DOHH2 (cell line): Measurements from ENCODE around the gene ZNF565.

Experiments
- H3F3A ChIP-seq: fragments of 200-600 bp; sonication (generic), shearing (Covaris generic); 2 replicates; pipeline ENCODE4 v1.6.0; 2016; ENCODE audit warnings: antibody characterized with exemption, mild to moderate bottlenecking; ENCODE audit not compliant: control insufficient read depth, insufficient read depth
- H3K27ac ChIP-seq: fragments of 200-600 bp; sonication (generic); 2 replicates; pipeline ENCODE4 v1.5.1; 2014; ENCODE audit warnings: low read depth, mild to moderate bottlenecking, low read length, moderate library complexity
- H3K27me3 ChIP-seq: fragments of 200-600 bp; sonication (generic); 2 replicates; pipeline ENCODE4 v1.6.1; 2014; ENCODE audit warnings: mild to moderate bottlenecking, low read length, mixed read lengths; ENCODE audit not compliant: control insufficient read depth
- H3K36me3 ChIP-seq: fragments of 200-600 bp; sonication (generic); 2 replicates; pipeline ENCODE4 v1.6.1; 2014; ENCODE audit warnings: mild to moderate bottlenecking, low read length, moderate library complexity, mixed read lengths; ENCODE audit not compliant: control insufficient read depth
- H3K4me1 ChIP-seq: fragments of 200-600 bp; sonication (generic); 2 replicates; pipeline ENCODE4 v1.6.1; 2014; ENCODE audit warnings: mild to moderate bottlenecking, low read length, mixed read lengths; ENCODE audit not compliant: control insufficient read depth
- H3K4me2 ChIP-seq: fragments of 200-600 bp; sonication (generic); 2 replicates; pipeline ENCODE4 v1.6.0; 2014; ENCODE audit warnings: mild to moderate bottlenecking, low read length, moderate library complexity
- H3K4me3 ChIP-seq: fragments of 200-600 bp; sonication (generic); 2 replicates; pipeline ENCODE4 v1.5.1; 2014; ENCODE audit warnings: mild to moderate bottlenecking, low read length, mixed read lengths
- H3K79me2 ChIP-seq: fragments of 200-600 bp; sonication (generic); 2 replicates; pipeline ENCODE4 v1.6.1; 2014; ENCODE audit warnings: mild to moderate bottlenecking, low read length, mixed read lengths; ENCODE audit not compliant: control insufficient read depth
- H3K9me2 ChIP-seq: fragments of 200-600 bp; sonication (generic); replicated peaks from 2 replicates; pipeline ENCODE4 v1.6.1; 2014; ENCODE audit warnings: mild to moderate bottlenecking, low read length, mixed read lengths; ENCODE audit not compliant: control insufficient read depth
- H3K9me3 ChIP-seq: fragments of 200-600 bp; sonication (generic); 2 replicates; pipeline ENCODE4 v1.6.1; 2014; ENCODE audit warnings: antibody characterized with exemption, low read length, mixed read lengths; ENCODE audit not compliant: control insufficient read depth, insufficient read depth
- H4K20me1 ChIP-seq: fragments of 200-600 bp; sonication (generic); 2 replicates; pipeline ENCODE4 v1.6.0; 2014; ENCODE audit warnings: low read depth, mild to moderate bottlenecking, antibody characterized with exemption, low read length, moderate library complexity; ENCODE audit not compliant: control insufficient read depth, insufficient read depth
- CTCF ChIP-seq: fragments of 200-600 bp; sonication (generic); IDR thresholded peaks from one replicate; pipeline ENCODE4 v1.5.1; 2014; ENCODE audit warnings: antibody characterized with exemption, mild to moderate bottlenecking, low read depth, low read length; ENCODE audit not compliant: poor library complexity, severe bottlenecking
- EZH2phosphoT487 ChIP-seq: fragments of 200-600 bp; sonication (generic); IDR thresholded peaks from 2 replicates; pipeline ENCODE4 v1.6.1; 2017; ENCODE audit warnings: borderline replicate concordance, mild to moderate bottlenecking, antibody characterized with exemption, low read length, moderate library complexity, mixed read lengths

Gene ZNF565

GRCh38 chr19:36255316-36255715 is 40.9 kb upstream of the ZNF565 start:
- Histone ChIP-seq H3K79me2 (no peaks in the 10 kb centered on the region), H3K4me3 (no peak overlapping the region), H3K9me2 (no peaks in the 10 kb centered on the region), H3K27me3 (no peaks in the 10 kb centered on the region), H3K36me3 (no peaks in the 10 kb centered on the region), H3F3A (no peaks in the 10 kb centered on the region), H3K4me2 (no peak overlapping the region), H3K27ac (no peak overlapping the region), H3K4me1 (no peaks in the 10 kb centered on the region), H4K20me1 (no peaks in the 10 kb centered on the region), H3K9me3 (peaks cover 3% of the 10 kb centered on the region; the same call in 1 of the 2 replicates)
- TF ChIP-seq EZH2phosphoT487 (no peak), CTCF (no peak)

DNA sequence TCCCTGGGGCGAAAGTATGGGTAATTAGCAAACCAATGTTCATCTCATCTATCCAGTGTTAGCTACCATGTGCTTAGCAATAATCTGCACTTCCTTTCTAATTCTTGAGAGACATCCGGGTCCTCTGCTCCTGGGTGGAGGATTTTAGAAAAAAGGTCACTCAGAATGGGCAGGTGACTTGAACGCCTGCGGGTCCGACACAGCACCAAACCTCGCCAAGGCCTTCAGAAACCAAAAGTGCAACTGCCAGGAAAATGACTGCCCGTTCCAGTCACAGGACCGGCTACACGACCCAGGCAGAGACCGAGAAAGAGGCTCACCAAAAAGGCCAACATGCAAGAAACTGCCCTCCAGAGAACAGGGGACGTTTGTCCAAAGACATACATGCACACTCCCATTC is 40.4 kb upstream of the ZNF565 start:
- Histone ChIP-seq H3K4me3 (no peak overlapping the region), H4K20me1 (no peaks in the 10 kb centered on the region), H3K9me2 (no peaks in the 10 kb centered on the region), H3K79me2 (no peaks in the 10 kb centered on the region), H3K4me1 (no peaks in the 10 kb centered on the region), H3K27ac (no peak overlapping the region), H3K27me3 (no peaks in the 10 kb centered on the region), H3F3A (no peaks in the 10 kb centered on the region), H3K36me3 (no peaks in the 10 kb centered on the region), H3K4me2 (no peak overlapping the region), H3K9me3 (peaks cover 3% of the 10 kb centered on the region; the same call in 1 of the 2 replicates)
- TF ChIP-seq EZH2phosphoT487 (no peak), CTCF (no peak)

GRCh38 chr19:36252047-36252446 is 37.6 kb upstream of the ZNF565 start:
- no peak for TF ChIP-seq CTCF
- no peak for TF ChIP-seq EZH2phosphoT487
- H3K79me2 ChIP-seq, result no peaks in the 10 kb centered on the region
- no peaks in the 10 kb centered on the region for H3K9me2 ChIP-seq
- H3F3A ChIP-seq, result no peaks in the 10 kb centered on the region
- H3K27me3 ChIP-seq, result no peaks in the 10 kb centered on the region
- no peak overlapping the region for H3K4me2 ChIP-seq
- H4K20me1 ChIP-seq, result no peaks in the 10 kb centered on the region
- H3K4me3 ChIP-seq, result no peak overlapping the region
- H3K4me1 ChIP-seq, result no peaks in the 10 kb centered on the region
- no peaks in the 10 kb centered on the region for H3K36me3 ChIP-seq
- no peak overlapping the region for H3K27ac ChIP-seq
- H3K9me3 ChIP-seq, result no peaks in the 10 kb centered on the region
